ENCODE data around the gene COL8A1.

DNA sequence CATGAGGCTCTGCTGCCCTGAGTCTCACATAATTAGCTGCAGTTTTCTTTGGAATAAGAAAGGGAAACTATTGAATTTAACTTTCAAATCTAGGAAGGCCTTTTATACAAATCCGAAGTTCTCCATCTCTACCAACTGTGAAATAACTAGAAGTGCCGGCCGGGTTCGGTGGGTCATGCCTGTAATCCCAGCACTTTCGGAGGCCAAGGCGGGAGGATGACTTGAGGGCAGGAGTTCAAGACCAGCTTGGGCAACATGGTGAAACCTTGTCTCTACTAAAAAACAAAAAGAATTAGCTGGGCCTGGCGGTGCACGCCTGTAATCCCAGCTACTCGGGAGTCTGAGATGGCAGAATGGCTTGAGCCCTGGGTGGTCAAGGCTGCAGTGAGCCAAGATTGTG lies 43.6 kb downstream of the COL8A1 start:
- TF ChIP-seq POLR2A (IDR thresholded peaks at IDR 0.05), result no peak
- TF ChIP-seq, protein P1, sequence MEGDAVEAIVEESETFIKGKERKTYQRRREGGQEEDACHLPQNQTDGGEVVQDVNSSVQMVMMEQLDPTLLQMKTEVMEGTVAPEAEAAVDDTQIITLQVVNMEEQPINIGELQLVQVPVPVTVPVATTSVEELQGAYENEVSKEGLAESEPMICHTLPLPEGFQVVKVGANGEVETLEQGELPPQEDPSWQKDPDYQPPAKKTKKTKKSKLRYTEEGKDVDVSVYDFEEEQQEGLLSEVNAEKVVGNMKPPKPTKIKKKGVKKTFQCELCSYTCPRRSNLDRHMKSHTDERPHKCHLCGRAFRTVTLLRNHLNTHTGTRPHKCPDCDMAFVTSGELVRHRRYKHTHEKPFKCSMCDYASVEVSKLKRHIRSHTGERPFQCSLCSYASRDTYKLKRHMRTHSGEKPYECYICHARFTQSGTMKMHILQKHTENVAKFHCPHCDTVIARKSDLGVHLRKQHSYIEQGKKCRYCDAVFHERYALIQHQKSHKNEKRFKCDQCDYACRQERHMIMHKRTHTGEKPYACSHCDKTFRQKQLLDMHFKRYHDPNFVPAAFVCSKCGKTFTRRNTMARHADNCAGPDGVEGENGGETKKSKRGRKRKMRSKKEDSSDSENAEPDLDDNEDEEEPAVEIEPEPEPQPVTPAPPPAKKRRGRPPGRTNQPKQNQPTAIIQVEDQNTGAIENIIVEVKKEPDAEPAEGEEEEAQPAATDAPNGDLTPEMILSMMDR (IDR thresholded peaks at IDR 0.05), result no peak
